ENCODE results near the gene SCRG1. TPM values are rescaled to one million over a fixed set of nuclear protein-coding genes. Genes with fewer than 3 reads are reported as not detected.

Gene SCRG1
- total RNA-seq, 4 donors from 2014 or later, result 1.3 to 4.1 (median 1.8) TPM; not detected in 1

GRCh38 chr4:173426064-173426463, 27.1 kb upstream of the SCRG1 start:
- Histone ChIP-seq H3K36me3 (no peaks in the 10 kb centered on the region), H3K27ac (no peak overlapping the region), H3K27me3 (no peaks in the 10 kb centered on the region), H3K4me3 (no peak overlapping the region), H3K4me1 (no peaks in the 10 kb centered on the region), H3K9me3 (no peaks in the 10 kb centered on the region)
- intact Hi-C loops (cut with DNase I; ENCODE audit: low total_unique reads), result no loop called here
- TF ChIP-seq CTCF (IDR thresholded peaks at IDR 0.05) (no peak), POLR2A (IDR thresholded peaks at IDR 0.05) (no peak)
- no peak for DNase-seq

- Histone ChIP-seq H3K27me3 (no peaks in the 10 kb centered on the region), H3K9me3 (no peaks in the 10 kb centered on the region), H3K4me3 (no peak overlapping the region), H3K27ac (peak overlapping the region in 1 of 2 donors; percentile 48), H3K4me1 (no peaks in the 10 kb centered on the region), H3K36me3 (no peaks in the 10 kb centered on the region)
- intact Hi-C loops (cut with DNase I; ENCODE audit: low total_unique reads), result loop anchor here (5.0 kb wide), 1 partner anchor 67 kb away; no protein-coding TSS in a partner anchor
- TF ChIP-seq CTCF (IDR thresholded peaks at IDR 0.05) (no peak), POLR2A (IDR thresholded peaks at IDR 0.05) (no peak)
- DNase-seq, result no peak
Measured at GRCh38 chr4:173424899-173425805, 26.2 kb upstream of the SCRG1 start.

- Histone ChIP-seq H3K36me3 (no peaks in the 10 kb centered on the region), H3K27ac (no peak overlapping the region), H3K27me3 (no peaks in the 10 kb centered on the region), H3K9me3 (no peaks in the 10 kb centered on the region), H3K4me3 (no peak overlapping the region), H3K4me1 (no peaks in the 10 kb centered on the region)
- intact Hi-C loops (cut with DNase I; ENCODE audit: low total_unique reads), result loop anchor here (5.0 kb wide), 1 partner anchor 72 kb away; no protein-coding TSS in a partner anchor
- DNase-seq, result no peak
- TF ChIP-seq POLR2A (IDR thresholded peaks at IDR 0.05) (no peak), CTCF (IDR thresholded peaks at IDR 0.05) (no peak)
Measured at GRCh38 chr4:173420801-173421200, 21.9 kb upstream of the SCRG1 start.

- no peak overlapping the region for H3K4me3 ChIP-seq
- intact Hi-C loops (cut with DNase I; ENCODE audit: low total_unique reads), result loop anchor here (5.0 kb wide), 1 partner anchor 72 kb away; no protein-coding TSS in a partner anchor
- TF ChIP-seq CTCF (IDR thresholded peaks at IDR 0.05) (peak; percentile 38 to 58 (median 48)), POLR2A (IDR thresholded peaks at IDR 0.05) (no peak)
- no peak for DNase-seq
- no peaks in the 10 kb centered on the region for H3K4me1 ChIP-seq
- no peaks in the 10 kb centered on the region for H3K9me3 ChIP-seq
- no peaks in the 10 kb centered on the region for H3K27me3 ChIP-seq
- H3K36me3 ChIP-seq, result no peaks in the 10 kb centered on the region
- no peak overlapping the region for H3K27ac ChIP-seq
Measured at GRCh38 chr4:173420324-173420752, 21.4 kb upstream of the SCRG1 start.

GRCh38 chr4:173418639-173419038, 19.7 kb upstream of the SCRG1 start:
- no peak overlapping the region for H3K4me3 ChIP-seq
- H3K27me3 ChIP-seq, result no peaks in the 10 kb centered on the region
- intact Hi-C loops (cut with DNase I; ENCODE audit: low total_unique reads), result loop anchor here (5.0 kb wide), 1 partner anchor 101 kb away; no protein-coding TSS in a partner anchor
- DNase-seq, result no peak
- H3K4me1 ChIP-seq, result no peaks in the 10 kb centered on the region
- TF ChIP-seq CTCF (IDR thresholded peaks at IDR 0.05) (no peak), POLR2A (IDR thresholded peaks at IDR 0.05) (no peak)
- no peak overlapping the region for H3K27ac ChIP-seq
- H3K9me3 ChIP-seq, result no peaks in the 10 kb centered on the region
- no peaks in the 10 kb centered on the region for H3K36me3 ChIP-seq

Measured in uterus (tissue), 4 donors.